Glutamatergic neuron (in vitro differentiated cells): ENCODE results near the gene MED25. TPM values are rescaled to one million over a fixed set of nuclear protein-coding genes. Genes with fewer than 3 reads are reported as not detected.

Experiments
- DNase-seq: peaks from one replicate; pipeline ENCODE4 v3.0.0; 2022
- H3K27ac Mint-ChIP-seq: one replicate; pipeline ENCODE4 v1.8.0; 2020; ENCODE audit warnings: mild to moderate bottlenecking, mixed read lengths, inconsistent platforms; ENCODE audit not compliant: unreplicated experiment
- H3K27me3 Mint-ChIP-seq: one replicate; pipeline ENCODE4 v1.8.0; 2020; ENCODE audit warnings: mild to moderate bottlenecking, moderate library complexity, mixed read lengths, inconsistent platforms; ENCODE audit not compliant: unreplicated experiment
- H3K36me3 Mint-ChIP-seq: one replicate; pipeline ENCODE4 v1.8.0; 2020; ENCODE audit warnings: mild to moderate bottlenecking, mixed read lengths, inconsistent platforms; ENCODE audit not compliant: unreplicated experiment
- H3K4me1 Mint-ChIP-seq: one replicate; pipeline ENCODE4 v1.8.0; 2020; ENCODE audit warnings: mild to moderate bottlenecking, low read depth, mixed read lengths, inconsistent platforms; ENCODE audit not compliant: unreplicated experiment
- H3K4me3 Mint-ChIP-seq: one replicate; pipeline ENCODE4 v1.8.0; 2020; ENCODE audit warnings: mild to moderate bottlenecking, mixed read lengths, inconsistent platforms; ENCODE audit not compliant: unreplicated experiment
- H3K9me3 Mint-ChIP-seq: one replicate; pipeline ENCODE4 v1.8.0; 2020; ENCODE audit warnings: mild to moderate bottlenecking, moderate library complexity, mixed read lengths, inconsistent platforms; ENCODE audit not compliant: unreplicated experiment
- total RNA-seq: library from RNA; stranded (reverse); fragmentation: NEBNext Ultra II Directional; extraction: Animal tissue kit (Norgen Biotek cat#: 25700); gene quantifications from one replicate; pipeline ENCODE4 v1.2.1, GENCODE V29; 2021; ENCODE audit not compliant: unreplicated experiment
- TF ChIP-seq, protein P1 (sequence below): fragments of 200-600 bp; sonication (generic); IDR thresholded peaks from one replicate; pipeline ENCODE4 v1.5.0; 2021; ENCODE audit not compliant: partially characterized antibody, unreplicated experiment

The MED25 gene
- total RNA-seq, 1 donor from 2014 or later, result 51.0 TPM

DNA sequence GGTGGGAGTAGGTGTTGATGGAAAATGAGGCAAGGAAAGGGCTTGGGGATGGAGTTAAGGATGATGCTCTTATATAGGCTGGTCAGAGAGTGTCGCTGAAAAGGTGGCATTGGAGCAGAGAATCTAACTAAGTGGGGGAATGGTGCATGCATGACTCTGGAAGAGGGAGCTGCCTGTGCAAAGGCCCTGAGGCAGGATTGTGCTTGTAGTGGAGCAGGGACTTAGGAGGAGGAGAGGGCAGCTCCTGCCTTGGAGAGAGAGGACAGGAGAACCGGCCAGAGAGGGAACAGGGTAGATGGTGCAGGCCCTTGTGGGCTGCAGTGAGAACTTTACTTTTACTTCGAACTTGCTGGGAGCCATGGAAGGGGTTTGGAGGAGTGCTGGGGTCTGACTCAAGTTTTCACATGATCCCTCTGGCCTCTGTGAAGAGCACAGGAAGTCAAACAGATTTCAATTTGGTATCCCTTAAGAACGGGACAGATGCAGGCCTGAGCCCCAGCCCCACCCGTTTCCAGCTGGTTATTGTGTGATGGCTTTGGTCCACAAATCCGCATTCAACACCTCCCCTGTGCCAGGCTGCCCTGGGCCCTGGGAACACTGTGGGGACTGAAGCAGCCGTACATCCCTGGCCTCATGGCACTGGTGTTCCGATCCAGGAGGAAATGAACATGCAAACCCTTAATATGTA, 44.3 kb upstream of the MED25 start:
- DNase-seq, result no peak
- no peaks in the 10 kb centered on the region for H3K4me1 Mint-ChIP-seq
- TF ChIP-seq, protein P1, sequence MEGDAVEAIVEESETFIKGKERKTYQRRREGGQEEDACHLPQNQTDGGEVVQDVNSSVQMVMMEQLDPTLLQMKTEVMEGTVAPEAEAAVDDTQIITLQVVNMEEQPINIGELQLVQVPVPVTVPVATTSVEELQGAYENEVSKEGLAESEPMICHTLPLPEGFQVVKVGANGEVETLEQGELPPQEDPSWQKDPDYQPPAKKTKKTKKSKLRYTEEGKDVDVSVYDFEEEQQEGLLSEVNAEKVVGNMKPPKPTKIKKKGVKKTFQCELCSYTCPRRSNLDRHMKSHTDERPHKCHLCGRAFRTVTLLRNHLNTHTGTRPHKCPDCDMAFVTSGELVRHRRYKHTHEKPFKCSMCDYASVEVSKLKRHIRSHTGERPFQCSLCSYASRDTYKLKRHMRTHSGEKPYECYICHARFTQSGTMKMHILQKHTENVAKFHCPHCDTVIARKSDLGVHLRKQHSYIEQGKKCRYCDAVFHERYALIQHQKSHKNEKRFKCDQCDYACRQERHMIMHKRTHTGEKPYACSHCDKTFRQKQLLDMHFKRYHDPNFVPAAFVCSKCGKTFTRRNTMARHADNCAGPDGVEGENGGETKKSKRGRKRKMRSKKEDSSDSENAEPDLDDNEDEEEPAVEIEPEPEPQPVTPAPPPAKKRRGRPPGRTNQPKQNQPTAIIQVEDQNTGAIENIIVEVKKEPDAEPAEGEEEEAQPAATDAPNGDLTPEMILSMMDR, result no peak
- H3K27me3 Mint-ChIP-seq, result peaks cover 11% of the 10 kb centered on the region
- peaks cover 4% of the 10 kb centered on the region for H3K9me3 Mint-ChIP-seq
- H3K27ac Mint-ChIP-seq, result peak overlapping the region; percentile 45
- H3K36me3 Mint-ChIP-seq, result no peaks in the 10 kb centered on the region
- no peak overlapping the region for H3K4me3 Mint-ChIP-seq

DNA sequence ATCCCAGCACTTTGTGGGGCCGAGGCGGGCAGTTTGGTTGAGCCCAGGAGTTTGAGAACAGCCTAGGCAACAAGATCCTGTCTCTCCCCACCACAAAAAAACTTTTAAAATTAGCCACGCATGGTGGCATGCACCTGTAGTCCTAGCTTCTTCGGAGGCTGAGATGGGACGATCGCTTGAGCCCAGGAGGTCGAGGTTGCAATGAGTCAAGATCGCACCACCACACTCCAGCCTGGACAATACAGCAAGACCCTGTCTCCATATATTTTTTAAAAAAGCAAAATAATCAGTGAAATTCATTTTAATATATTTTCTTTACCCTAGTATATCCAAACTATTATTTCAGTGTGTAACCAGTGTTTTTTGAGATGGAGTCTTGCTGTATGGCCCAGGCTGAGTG, 43.1 kb upstream of the MED25 start:
- Mint-ChIP-seq H3K36me3 (peaks cover 1% of the 10 kb centered on the region), H3K27me3 (peaks cover 12% of the 10 kb centered on the region), H3K4me1 (no peaks in the 10 kb centered on the region), H3K27ac (no peak overlapping the region), H3K9me3 (peaks cover 6% of the 10 kb centered on the region), H3K4me3 (no peak overlapping the region)
- no peak for DNase-seq
- TF ChIP-seq, protein P1, result no peak

DNA sequence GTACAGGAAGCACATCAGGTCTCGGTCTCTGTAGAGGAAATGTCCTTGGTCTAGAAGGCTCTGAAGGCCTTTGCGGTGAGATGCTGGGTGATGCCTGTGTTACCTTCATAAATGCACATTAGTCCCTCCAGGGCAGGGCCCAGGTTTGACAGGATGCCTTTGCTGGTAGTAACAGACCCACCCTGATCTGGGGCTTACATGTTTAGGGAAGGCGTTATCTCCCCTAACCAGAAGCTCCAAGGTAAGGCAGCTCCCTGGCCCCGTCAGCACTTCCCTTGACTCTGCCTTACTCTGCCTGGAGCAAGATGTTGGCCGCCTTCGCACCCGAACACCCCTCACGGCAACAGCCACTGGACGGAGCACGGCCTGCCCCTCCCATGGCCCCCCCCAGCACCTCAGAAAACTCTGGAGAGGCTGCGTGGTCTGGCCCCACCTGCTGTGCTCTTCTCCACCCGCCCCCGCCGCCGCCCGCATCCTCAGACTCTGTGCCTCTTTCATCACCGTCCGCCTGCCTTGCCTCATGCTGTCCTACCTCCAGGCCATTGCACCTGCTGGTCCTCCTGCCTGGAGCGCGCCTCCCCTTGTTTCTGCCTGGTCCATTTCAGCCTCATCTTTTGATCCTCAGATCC, 42.2 kb upstream of the MED25 start:
- Mint-ChIP-seq H3K27ac (no peak overlapping the region), H3K4me1 (peaks cover 3% of the 10 kb centered on the region), H3K36me3 (peaks cover 5% of the 10 kb centered on the region), H3K9me3 (peaks cover 8% of the 10 kb centered on the region), H3K4me3 (no peak overlapping the region), H3K27me3 (peaks cover 13% of the 10 kb centered on the region)
- TF ChIP-seq, protein P1, result no peak
- DNase-seq, result no peak

DNA sequence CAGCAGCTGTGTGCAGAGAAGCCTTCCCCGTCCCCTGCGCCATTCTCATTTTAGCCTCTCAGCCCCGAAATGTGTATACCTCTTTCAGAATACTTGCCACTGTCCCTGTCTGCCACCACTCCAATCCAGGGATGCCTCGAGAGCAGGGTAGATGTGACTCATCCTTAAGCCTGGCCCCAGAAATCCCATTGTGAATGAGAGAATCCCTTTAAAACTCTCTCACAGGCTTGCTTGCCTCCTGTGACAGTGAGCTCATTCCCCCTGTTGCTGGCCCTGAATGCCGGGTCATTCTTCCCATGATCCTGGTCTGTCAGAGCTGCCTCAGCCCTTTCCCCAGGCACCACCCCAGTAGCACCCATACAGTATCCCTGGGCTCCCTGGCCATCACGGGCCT, 41.7 kb upstream of the MED25 start:
- Mint-ChIP-seq H3K27ac (no peak overlapping the region), H3K4me3 (no peak overlapping the region), H3K36me3 (peaks cover 5% of the 10 kb centered on the region), H3K4me1 (peaks cover 3% of the 10 kb centered on the region), H3K9me3 (peaks cover 10% of the 10 kb centered on the region), H3K27me3 (peaks cover 13% of the 10 kb centered on the region)
- DNase-seq, result no peak
- TF ChIP-seq, protein P1, result no peak
